SH-SY5Y (cell line): ENCODE measurements around the gene DNM3.

ENCODE experiments used
- GATA2 ChIP-seq: IDR thresholded peaks from 2 replicates; pipeline ENCODE4 v1.6.1; 2011; ENCODE audit warnings: mild to moderate bottlenecking, low read depth, low read length
- GATA3 ChIP-seq: IDR thresholded peaks from 2 replicates; pipeline ENCODE4 v1.6.1; 2011; ENCODE audit warnings: low read depth, mild to moderate bottlenecking, low read length, moderate library complexity

GRCh38 chr1:171794085-171794484 lies 47.2 kb upstream of the DNM3 start:
- TF ChIP-seq GATA2 (no peak), GATA3 (no peak)
